HL-60 (cell line): ENCODE results near the gene CFAP58.

ENCODE experiments used
- GABPA ChIP-seq: IDR thresholded peaks from 2 replicates; pipeline ENCODE4 v1.6.1; 2012; ENCODE audit warnings: low read depth
- POLR2AphosphoS5 ChIP-seq: IDR thresholded peaks from 2 replicates; pipeline ENCODE4 v1.6.1; 2012; ENCODE audit warnings: low read depth
- TF ChIP-seq, protein P1 (sequence below): IDR thresholded peaks from one replicate; pipeline ENCODE4 v1.5.1; 2011; ENCODE audit warnings: low read length, control low read depth, inconsistent platforms; ENCODE audit not compliant: insufficient read depth
- TF ChIP-seq, protein P2 (sequence below): IDR thresholded peaks from 2 replicates; pipeline ENCODE4 v1.6.1; 2012; ENCODE audit warnings: low read depth; ENCODE audit not compliant: insufficient replicate concordance

GRCh38 chr10:104433669-104434068 lies 80.0 kb downstream of the CFAP58 start:
- TF ChIP-seq, protein P1, sequence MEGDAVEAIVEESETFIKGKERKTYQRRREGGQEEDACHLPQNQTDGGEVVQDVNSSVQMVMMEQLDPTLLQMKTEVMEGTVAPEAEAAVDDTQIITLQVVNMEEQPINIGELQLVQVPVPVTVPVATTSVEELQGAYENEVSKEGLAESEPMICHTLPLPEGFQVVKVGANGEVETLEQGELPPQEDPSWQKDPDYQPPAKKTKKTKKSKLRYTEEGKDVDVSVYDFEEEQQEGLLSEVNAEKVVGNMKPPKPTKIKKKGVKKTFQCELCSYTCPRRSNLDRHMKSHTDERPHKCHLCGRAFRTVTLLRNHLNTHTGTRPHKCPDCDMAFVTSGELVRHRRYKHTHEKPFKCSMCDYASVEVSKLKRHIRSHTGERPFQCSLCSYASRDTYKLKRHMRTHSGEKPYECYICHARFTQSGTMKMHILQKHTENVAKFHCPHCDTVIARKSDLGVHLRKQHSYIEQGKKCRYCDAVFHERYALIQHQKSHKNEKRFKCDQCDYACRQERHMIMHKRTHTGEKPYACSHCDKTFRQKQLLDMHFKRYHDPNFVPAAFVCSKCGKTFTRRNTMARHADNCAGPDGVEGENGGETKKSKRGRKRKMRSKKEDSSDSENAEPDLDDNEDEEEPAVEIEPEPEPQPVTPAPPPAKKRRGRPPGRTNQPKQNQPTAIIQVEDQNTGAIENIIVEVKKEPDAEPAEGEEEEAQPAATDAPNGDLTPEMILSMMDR = no peak
- TF ChIP-seq POLR2AphosphoS5 (no peak), GABPA (no peak)
- TF ChIP-seq, protein P2, sequence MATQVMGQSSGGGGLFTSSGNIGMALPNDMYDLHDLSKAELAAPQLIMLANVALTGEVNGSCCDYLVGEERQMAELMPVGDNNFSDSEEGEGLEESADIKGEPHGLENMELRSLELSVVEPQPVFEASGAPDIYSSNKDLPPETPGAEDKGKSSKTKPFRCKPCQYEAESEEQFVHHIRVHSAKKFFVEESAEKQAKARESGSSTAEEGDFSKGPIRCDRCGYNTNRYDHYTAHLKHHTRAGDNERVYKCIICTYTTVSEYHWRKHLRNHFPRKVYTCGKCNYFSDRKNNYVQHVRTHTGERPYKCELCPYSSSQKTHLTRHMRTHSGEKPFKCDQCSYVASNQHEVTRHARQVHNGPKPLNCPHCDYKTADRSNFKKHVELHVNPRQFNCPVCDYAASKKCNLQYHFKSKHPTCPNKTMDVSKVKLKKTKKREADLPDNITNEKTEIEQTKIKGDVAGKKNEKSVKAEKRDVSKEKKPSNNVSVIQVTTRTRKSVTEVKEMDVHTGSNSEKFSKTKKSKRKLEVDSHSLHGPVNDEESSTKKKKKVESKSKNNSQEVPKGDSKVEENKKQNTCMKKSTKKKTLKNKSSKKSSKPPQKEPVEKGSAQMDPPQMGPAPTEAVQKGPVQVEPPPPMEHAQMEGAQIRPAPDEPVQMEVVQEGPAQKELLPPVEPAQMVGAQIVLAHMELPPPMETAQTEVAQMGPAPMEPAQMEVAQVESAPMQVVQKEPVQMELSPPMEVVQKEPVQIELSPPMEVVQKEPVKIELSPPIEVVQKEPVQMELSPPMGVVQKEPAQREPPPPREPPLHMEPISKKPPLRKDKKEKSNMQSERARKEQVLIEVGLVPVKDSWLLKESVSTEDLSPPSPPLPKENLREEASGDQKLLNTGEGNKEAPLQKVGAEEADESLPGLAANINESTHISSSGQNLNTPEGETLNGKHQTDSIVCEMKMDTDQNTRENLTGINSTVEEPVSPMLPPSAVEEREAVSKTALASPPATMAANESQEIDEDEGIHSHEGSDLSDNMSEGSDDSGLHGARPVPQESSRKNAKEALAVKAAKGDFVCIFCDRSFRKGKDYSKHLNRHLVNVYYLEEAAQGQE = no peak
